Peyer's patch (tissue), 4 donors: ENCODE results near the gene SHB.

ENCODE experiments used
- CTCF ChIP-seq, 6 experiments: fragments of 450-650 bp in 4 of 6; fragments of 200-600 bp in 2 of 6; sonication (generic) in 1 of 6; IDR thresholded peaks; one replicate each; pipeline ENCODE4 v1.5.1; 2017 to 2019; ENCODE audit warnings: antibody characterized with exemption in 6 of 6, mild to moderate bottlenecking in 3 of 6, moderate library complexity in 1 of 6
- POLR2A ChIP-seq, 2 donors: fragments of 450-650 bp; IDR thresholded peaks; one replicate each; pipeline ENCODE4 v1.5.1; 2017; ENCODE audit warnings: antibody characterized with exemption in 2 of 2, mild to moderate bottlenecking in 2 of 2, moderate library complexity in 2 of 2

- TF ChIP-seq CTCF (IDR thresholded peaks at IDR 0.05) (no peak), POLR2A (IDR thresholded peaks at IDR 0.05) (no peak)
Observed at GRCh38 chr9:38029915-38030638, 39.0 kb downstream of the SHB start.
